Pulmonary artery endothelial cell (primary cell): Measurements from ENCODE around the gene TTC7B. TPM values are rescaled to one million over a fixed set of nuclear protein-coding genes. Genes with fewer than 3 reads are reported as not detected.

ENCODE experiments used
- DNase-seq: peaks from one replicate; pipeline ENCODE4 v3.0.0-alpha.2; 2011; ENCODE audit warnings: low read depth, low spot score
- total RNA-seq: library from RNA; depleted of rRNA; stranded (reverse); fragments of >200 nt; gene quantifications from 2 replicates; pipeline ENCODE4 v1.2.3, GENCODE V29; 2014

The TTC7B gene
- total RNA-seq, 1 donor from 2014 or later: 36.9 TPM

- no peak for DNase-seq
Observed at GRCh38 chr14:90676356-90676755, 139.9 kb downstream of the TTC7B start.

- DNase-seq: no peak
Observed at GRCh38 chr14:90675399-90675798, 140.8 kb downstream of the TTC7B start.

- no peak for DNase-seq
Observed at GRCh38 chr14:90674716-90675115, 141.5 kb downstream of the TTC7B start.

GRCh38 chr14:90674043-90674670 is 142.1 kb downstream of the TTC7B start:
- DNase-seq: no peak

GRCh38 chr14:90671382-90672234 is 144.6 kb downstream of the TTC7B start:
- no peak for DNase-seq

- no peak for DNase-seq
Observed at GRCh38 chr14:90669731-90670130, 146.5 kb downstream of the TTC7B start.

- DNase-seq: no peak
Observed at GRCh38 chr14:90666571-90666970, 149.7 kb downstream of the TTC7B start.

GRCh38 chr14:90665321-90666000 is 150.8 kb downstream of the TTC7B start:
- no peak for DNase-seq

GRCh38 chr14:90664911-90665310 is 151.3 kb downstream of the TTC7B start:
- DNase-seq: no peak

- no peak for DNase-seq
Observed at GRCh38 chr14:90663680-90664079, 152.6 kb downstream of the TTC7B start.

- DNase-seq: no peak
Observed at GRCh38 chr14:90663140-90663539, 153.1 kb downstream of the TTC7B start.

GRCh38 chr14:90661866-90662265 is 154.4 kb downstream of the TTC7B start:
- no peak for DNase-seq

GRCh38 chr14:90660865-90661570 is 155.2 kb downstream of the TTC7B start:
- no peak for DNase-seq

- no peak for DNase-seq
Observed at GRCh38 chr14:90659156-90659555, 157.1 kb downstream of the TTC7B start.

- no peak for DNase-seq
Observed at GRCh38 chr14:90658541-90658967, 157.7 kb downstream of the TTC7B start.

- no peak for DNase-seq
Observed at GRCh38 chr14:90656973-90657372, 159.3 kb downstream of the TTC7B start.

GRCh38 chr14:90655829-90656228 is 160.4 kb downstream of the TTC7B start:
- DNase-seq: no peak

- DNase-seq: no peak
Observed at GRCh38 chr14:90654831-90655276, 161.4 kb downstream of the TTC7B start.

- DNase-seq: no peak
Observed at GRCh38 chr14:90652626-90653025, 163.6 kb downstream of the TTC7B start.

GRCh38 chr14:90651976-90652560 is 164.2 kb downstream of the TTC7B start:
- DNase-seq: no peak

GRCh38 chr14:90651271-90651804 is 164.9 kb downstream of the TTC7B start:
- DNase-seq: no peak
